Measurements from ENCODE around the gene TMA16.

DNA sequence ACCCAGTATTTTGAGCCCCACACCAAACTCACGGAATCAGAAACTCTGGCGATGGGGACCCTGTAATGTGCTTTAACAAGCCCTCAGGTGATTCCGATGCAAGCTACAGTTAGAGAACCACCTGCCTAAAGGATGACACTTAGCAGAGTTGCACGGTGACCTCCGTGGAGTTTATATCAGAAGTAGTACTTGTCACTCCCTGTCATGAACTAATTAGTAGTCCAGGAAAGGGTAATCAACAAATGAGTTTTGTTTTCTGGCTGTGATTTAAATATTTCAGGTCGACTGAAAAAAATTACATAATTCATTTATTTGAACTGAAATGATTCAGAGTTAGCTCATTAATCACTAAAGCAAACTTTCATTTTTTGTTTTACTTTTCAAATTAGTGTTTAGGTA lies 56.4 kb downstream of the TMA16 start:
- TF ChIP-seq, protein P1, sequence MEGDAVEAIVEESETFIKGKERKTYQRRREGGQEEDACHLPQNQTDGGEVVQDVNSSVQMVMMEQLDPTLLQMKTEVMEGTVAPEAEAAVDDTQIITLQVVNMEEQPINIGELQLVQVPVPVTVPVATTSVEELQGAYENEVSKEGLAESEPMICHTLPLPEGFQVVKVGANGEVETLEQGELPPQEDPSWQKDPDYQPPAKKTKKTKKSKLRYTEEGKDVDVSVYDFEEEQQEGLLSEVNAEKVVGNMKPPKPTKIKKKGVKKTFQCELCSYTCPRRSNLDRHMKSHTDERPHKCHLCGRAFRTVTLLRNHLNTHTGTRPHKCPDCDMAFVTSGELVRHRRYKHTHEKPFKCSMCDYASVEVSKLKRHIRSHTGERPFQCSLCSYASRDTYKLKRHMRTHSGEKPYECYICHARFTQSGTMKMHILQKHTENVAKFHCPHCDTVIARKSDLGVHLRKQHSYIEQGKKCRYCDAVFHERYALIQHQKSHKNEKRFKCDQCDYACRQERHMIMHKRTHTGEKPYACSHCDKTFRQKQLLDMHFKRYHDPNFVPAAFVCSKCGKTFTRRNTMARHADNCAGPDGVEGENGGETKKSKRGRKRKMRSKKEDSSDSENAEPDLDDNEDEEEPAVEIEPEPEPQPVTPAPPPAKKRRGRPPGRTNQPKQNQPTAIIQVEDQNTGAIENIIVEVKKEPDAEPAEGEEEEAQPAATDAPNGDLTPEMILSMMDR (conservative IDR thresholded peaks at IDR 0.05; ENCODE audit: low read depth, low read length): no peak
- no peak for TF ChIP-seq EZH2phosphoT487 (IDR thresholded peaks at IDR 0.05; ENCODE audit: borderline replicate concordance, low read length)
- TF ChIP-seq EZH2 (IDR thresholded peaks at IDR 0.05; ENCODE audit: low read length, unreplicated experiment): no peak

Data from PC-3 (cell line).